ENCODE results near the gene PRND.

Gene PRND

GRCh38 chr20:4677846-4678245 is 43.9 kb upstream of the PRND start:
- TF ChIP-seq CTCF (IDR thresholded peaks at IDR 0.05; ENCODE audit: low read depth, low read length) (no peak), EZH2phosphoT487 (IDR thresholded peaks at IDR 0.05; ENCODE audit: low read depth) (no peak)
- no peak overlapping the region for H3K4me2 ChIP-seq (ENCODE audit: low read length)
- H3K36me3 ChIP-seq (replicated peaks; ENCODE audit: low read depth, low read length), result no peaks in the 10 kb centered on the region
- H4K20me1 ChIP-seq (ENCODE audit: insufficient read depth, low read length), result no peaks in the 10 kb centered on the region
- H3K4me1 ChIP-seq (ENCODE audit: low read length), result no peaks in the 10 kb centered on the region
- no peaks in the 10 kb centered on the region for H3K9me3 ChIP-seq (ENCODE audit: insufficient read depth, low read length)
- H3K27me3 ChIP-seq (ENCODE audit: low read depth, low read length), result peaks cover 61% of the 10 kb centered on the region
- no peak overlapping the region for H3K9ac ChIP-seq (ENCODE audit: low read length)
- H3K4me3 ChIP-seq (ENCODE audit: low read length), result no peak overlapping the region
- H3K79me2 ChIP-seq (ENCODE audit: low read length), result no peaks in the 10 kb centered on the region
- no peak overlapping the region for H3K27ac ChIP-seq (ENCODE audit: low read length)
- no peak overlapping the region for H2AFZ ChIP-seq (ENCODE audit: low read depth, low read length)

DNA sequence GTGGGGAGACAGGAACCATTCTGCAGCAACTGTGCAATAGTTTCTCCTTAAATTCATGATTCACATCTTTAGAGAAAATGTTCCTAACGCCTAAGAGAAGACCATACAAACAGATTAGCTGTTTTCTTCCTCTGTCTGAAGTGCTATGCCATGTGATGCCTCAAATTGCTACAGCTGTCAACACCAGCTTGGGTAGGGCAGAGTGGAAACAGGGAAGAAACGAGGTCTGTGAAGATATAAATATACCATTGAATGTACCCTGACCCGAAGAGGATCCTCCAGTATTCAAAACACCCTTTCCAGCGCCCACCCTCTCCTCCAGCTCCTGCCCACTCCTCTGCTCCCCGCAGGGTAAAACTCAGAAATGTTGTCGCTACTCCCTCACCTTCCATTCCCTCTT is 40.3 kb upstream of the PRND start:
- Histone ChIP-seq H3K27me3 (ENCODE audit: low read depth, low read length) (peaks cover 42% of the 10 kb centered on the region), H3K9me3 (ENCODE audit: insufficient read depth, low read length) (no peaks in the 10 kb centered on the region), H3K79me2 (ENCODE audit: low read length) (no peaks in the 10 kb centered on the region), H3K9ac (ENCODE audit: low read length) (no peak overlapping the region), H3K4me2 (ENCODE audit: low read length) (no peak overlapping the region), H2AFZ (ENCODE audit: low read depth, low read length) (no peak overlapping the region), H4K20me1 (ENCODE audit: insufficient read depth, low read length) (no peaks in the 10 kb centered on the region), H3K36me3 (replicated peaks; ENCODE audit: low read depth, low read length) (no peaks in the 10 kb centered on the region), H3K4me1 (ENCODE audit: low read length) (peaks cover 5% of the 10 kb centered on the region), H3K4me3 (ENCODE audit: low read length) (no peak overlapping the region), H3K27ac (ENCODE audit: low read length) (no peak overlapping the region)
- TF ChIP-seq EZH2phosphoT487 (IDR thresholded peaks at IDR 0.05; ENCODE audit: low read depth) (no peak), CTCF (IDR thresholded peaks at IDR 0.05; ENCODE audit: low read depth, low read length) (no peak)

DNA sequence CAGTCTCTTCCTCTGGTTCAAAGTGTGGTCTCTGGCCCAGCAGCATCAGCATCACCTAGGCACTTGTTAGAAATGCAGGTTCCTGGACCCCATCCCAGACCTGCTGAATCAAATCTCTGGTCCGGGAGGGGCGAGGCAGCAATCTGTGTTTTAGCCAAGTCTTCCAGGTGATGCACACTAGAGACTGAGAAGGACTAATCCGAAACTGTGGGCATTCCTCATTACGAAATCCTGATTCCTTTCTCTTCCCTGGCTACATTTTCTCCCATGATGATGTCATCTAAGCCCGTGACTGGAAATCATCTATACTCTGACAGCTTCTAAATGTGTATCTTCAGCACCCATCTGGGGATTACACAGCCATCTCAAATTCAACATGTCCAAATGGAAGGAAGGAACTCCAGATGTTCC is 39.7 kb upstream of the PRND start:
- Histone ChIP-seq H4K20me1 (ENCODE audit: insufficient read depth, low read length) (no peaks in the 10 kb centered on the region), H2AFZ (ENCODE audit: low read depth, low read length) (no peak overlapping the region), H3K4me3 (ENCODE audit: low read length) (no peak overlapping the region), H3K9me3 (ENCODE audit: insufficient read depth, low read length) (no peaks in the 10 kb centered on the region), H3K79me2 (ENCODE audit: low read length) (no peaks in the 10 kb centered on the region; the same call in 1 of the 2 replicates), H3K4me2 (ENCODE audit: low read length) (no peak overlapping the region), H3K36me3 (replicated peaks; ENCODE audit: low read depth, low read length) (no peaks in the 10 kb centered on the region), H3K9ac (ENCODE audit: low read length) (no peak overlapping the region), H3K27me3 (ENCODE audit: low read depth, low read length) (peaks cover 42% of the 10 kb centered on the region), H3K27ac (ENCODE audit: low read length) (no peak overlapping the region), H3K4me1 (ENCODE audit: low read length) (peaks cover 5% of the 10 kb centered on the region)
- TF ChIP-seq EZH2phosphoT487 (IDR thresholded peaks at IDR 0.05; ENCODE audit: low read depth), result no peak
- TF ChIP-seq CTCF (IDR thresholded peaks at IDR 0.05; ENCODE audit: low read depth, low read length), result no peak

GRCh38 chr20:4682682-4683081 is 39.0 kb upstream of the PRND start:
- Histone ChIP-seq H3K4me3 (ENCODE audit: low read length) (no peak overlapping the region), H3K9ac (ENCODE audit: low read length) (no peak overlapping the region), H3K4me2 (ENCODE audit: low read length) (no peak overlapping the region), H3K9me3 (ENCODE audit: insufficient read depth, low read length) (no peaks in the 10 kb centered on the region), H4K20me1 (ENCODE audit: insufficient read depth, low read length) (peaks cover 5% of the 10 kb centered on the region; the same call in 1 of the 2 replicates), H3K27ac (ENCODE audit: low read length) (no peak overlapping the region), H3K36me3 (replicated peaks; ENCODE audit: low read depth, low read length) (no peaks in the 10 kb centered on the region), H3K4me1 (ENCODE audit: low read length) (peaks cover 10% of the 10 kb centered on the region), H2AFZ (ENCODE audit: low read depth, low read length) (no peak overlapping the region), H3K79me2 (ENCODE audit: low read length) (peaks cover 5% of the 10 kb centered on the region), H3K27me3 (ENCODE audit: low read depth, low read length) (peaks cover 36% of the 10 kb centered on the region)
- TF ChIP-seq CTCF (IDR thresholded peaks at IDR 0.05; ENCODE audit: low read depth, low read length), result no peak
- no peak for TF ChIP-seq EZH2phosphoT487 (IDR thresholded peaks at IDR 0.05; ENCODE audit: low read depth)
